Esophagus mucosa (tissue), 1 donor: ENCODE measurements around the gene NPAS2. TPM values are rescaled to one million over a fixed set of nuclear protein-coding genes. Genes with fewer than 3 reads are reported as not detected.

Source experiments
- ATAC-seq: fragments of 200-7000 bp; cut with Tn5 transposase; one replicate; pipeline ENCODE4 v1.9.1; 2020
- total RNA-seq: library from RNA; stranded (reverse); gene quantifications from one replicate; pipeline ENCODE4 v1.2.4, GENCODE V29; 2023
- donor health status: DM: yes; HTN: yes; CAD: no.

NPAS2 gene
- total RNA-seq, 1 donor from 2014 or later, result 63.6 TPM

DNA sequence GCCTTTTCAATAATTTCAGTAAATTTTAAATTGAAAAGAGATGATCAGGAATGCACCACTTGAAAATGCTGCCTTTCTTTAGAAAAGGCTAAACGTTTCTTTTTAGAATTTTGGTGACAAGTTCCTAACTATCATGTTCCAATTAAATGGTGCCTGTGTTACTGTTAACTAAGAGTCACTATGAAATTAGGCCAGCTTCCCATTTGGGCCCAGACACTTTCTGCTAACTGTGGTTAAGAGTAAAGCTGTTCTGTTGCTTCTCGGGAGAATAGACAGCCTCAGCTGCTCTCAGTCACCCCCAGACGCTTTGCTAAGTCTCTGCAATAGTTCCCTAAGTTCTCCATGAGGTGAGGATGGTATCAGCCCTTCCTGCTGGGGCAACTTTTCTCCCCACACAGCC is 90.2 kb downstream of the NPAS2 start:
- no peak for ATAC-seq

DNA sequence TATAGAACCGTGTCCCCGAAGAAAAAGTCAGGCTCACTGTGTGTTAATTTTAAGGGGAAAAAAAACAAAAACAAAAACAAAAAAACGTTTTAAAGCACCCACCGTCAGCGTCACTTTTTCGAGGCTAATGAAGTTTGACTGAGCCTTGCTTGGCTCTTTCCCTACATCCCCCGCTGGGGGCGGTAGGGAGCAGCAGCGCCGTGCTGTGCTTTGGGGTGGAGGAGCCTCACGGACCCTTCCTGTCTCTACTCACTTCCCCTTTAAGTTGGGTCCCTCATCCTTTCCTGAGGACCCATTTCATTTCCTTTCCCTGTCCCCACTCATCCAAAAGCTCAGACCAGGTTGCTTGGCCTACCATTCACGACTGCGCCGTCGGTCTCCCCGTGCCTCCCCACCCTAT is 99.4 kb downstream of the NPAS2 start:
- ATAC-seq, result no peak

DNA sequence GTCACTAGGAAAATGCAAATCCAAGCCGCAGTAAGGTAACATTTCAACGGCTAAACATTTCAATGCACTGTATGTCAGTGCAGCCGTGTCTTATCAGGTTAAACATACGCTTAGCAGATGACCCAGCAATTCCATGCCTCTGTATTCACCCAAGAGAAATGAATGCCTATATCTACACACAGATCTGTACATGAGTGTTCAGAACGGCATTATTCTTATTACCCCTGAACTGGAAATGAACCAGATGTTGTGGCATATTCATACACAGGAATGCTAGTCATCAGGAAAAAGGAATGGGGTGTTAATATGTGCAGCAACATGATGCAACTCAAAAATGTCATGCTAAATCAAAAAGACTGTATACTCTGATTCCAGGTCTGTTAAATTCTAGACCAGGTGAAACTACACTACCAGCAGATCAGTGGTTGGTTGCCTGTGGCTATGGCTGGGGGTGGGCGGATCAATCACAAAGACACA is 101.8 kb downstream of the NPAS2 start:
- no peak for ATAC-seq

DNA sequence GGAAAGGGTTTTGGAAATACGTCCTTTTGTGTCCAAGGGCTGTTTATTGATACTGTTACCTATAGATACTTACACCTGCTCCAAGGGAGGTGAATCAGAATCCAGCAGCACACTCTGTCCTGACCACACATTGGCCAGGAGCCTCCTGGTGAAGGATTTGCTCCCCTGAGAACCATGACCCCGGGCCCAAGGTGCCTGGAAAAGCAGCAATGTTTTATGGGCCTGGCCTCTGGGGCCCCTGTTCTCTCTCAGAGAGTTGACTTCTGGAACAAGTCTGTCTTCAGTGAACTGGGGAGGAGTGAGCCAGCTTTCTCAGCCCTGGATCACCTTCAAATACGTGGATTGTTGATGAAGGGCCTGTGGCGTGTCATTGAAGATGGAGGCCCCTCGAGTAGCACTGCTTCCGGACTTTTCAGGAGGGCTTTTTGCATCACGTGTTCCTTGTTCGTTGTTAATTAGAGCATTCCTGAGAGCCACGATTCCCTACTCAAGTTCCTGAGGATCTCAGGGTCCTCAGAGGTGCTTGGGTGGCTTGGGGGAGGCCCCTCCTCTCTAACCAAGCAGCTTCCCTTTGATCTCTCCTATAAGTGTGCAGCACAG is 103.6 kb downstream of the NPAS2 start:
- ATAC-seq, result no peak

DNA sequence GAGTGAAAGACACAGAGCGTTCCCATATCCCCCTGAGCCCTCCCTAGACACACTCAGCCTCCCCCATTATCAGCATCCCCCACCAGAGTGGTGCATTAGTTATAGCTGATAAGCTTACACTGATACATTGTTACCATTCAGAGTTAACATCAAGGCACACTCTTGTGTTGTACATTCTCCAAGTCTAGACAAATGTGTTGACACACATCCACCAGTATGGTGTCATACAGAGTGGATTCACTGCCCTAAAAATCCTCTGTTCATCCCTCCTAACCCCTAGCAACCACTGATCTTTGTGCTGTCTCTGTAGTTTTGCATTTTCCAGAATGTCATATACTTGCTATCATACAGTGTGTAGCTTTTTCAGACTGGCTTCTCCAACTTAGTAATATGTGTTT is 104.2 kb downstream of the NPAS2 start:
- no peak for ATAC-seq

DNA sequence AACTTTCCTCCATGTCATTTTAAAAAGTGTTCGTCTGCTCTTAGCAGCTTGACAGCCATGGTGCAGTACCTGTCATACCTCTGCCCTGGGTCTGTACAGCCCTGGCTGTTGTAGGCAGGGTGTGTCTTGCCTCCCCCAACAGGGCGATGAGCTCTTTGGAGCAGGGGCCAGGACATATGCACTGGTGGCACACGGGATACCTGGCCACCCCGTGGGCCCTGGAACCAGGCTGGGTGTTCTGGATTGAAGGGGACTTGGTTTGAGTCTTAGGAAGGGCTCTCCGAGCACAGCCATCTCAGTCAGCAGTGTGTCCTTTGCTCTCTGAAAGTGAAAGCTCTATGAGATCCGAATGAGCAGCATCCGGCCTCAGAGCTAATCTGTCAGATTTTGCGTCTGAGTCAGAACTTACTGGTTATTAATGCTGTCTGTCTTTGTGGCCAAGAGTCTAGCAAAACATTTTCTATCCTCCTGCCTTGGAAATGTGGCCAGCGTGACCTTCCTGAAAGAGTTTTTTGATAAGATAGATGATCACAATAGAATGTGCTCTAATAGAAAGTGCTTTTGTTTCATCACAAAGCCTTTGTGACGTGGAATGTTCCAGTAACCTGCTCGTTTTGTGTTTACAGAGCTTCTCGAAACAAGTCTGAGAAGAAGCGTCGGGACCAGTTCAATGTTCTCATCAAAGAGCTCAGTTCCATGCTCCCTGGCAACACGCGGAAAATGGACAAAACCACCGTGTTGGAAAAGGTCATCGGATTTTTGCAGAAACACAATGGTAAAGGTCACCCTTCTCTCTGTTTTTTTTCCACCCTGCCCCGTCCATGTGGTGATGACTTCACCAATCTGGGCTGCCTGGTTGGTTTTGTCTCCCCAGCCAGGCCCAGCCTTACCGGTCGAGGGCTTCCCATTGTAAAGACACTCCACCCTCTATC is 104.8 kb downstream of the NPAS2 start:
- peak; percentile 48 for ATAC-seq

DNA sequence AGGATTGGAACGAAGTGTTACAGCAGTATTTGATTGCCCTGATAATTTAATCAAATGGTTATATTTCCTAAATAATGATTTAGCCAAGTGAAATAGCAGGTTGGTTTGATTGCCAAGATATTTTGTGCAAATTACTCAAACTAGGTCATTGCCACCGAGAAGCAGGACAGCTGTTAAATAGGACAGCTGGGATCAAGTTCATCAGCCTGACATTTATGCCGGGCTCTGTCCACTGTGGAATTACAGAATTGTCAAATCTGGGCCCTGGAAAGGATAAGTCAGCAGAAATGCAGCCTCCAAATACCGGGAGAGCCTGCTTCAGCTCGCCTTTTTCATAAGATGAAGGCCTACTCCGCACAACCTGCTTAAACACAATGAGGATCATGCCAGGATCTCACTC is 108.3 kb downstream of the NPAS2 start:
- no peak for ATAC-seq

DNA sequence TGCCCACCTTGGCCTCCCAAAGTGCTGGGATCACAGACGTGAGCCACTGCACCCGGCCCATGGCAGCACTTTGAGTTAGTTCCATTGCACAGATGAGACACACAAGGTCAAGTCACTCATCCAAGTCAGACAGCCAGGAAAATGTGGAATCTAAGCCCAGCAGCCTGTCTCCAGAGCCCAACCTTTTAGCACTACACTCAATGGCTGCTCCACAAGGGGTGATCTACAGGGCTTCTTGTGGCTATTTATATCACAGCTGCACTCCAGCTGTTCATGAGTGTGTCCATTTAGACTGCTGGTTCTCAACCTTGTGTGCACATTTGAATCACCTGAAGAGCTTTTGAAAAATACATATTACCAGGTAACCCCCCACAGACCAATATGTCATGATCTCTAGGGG is 109.2 kb downstream of the NPAS2 start:
- ATAC-seq, result no peak

DNA sequence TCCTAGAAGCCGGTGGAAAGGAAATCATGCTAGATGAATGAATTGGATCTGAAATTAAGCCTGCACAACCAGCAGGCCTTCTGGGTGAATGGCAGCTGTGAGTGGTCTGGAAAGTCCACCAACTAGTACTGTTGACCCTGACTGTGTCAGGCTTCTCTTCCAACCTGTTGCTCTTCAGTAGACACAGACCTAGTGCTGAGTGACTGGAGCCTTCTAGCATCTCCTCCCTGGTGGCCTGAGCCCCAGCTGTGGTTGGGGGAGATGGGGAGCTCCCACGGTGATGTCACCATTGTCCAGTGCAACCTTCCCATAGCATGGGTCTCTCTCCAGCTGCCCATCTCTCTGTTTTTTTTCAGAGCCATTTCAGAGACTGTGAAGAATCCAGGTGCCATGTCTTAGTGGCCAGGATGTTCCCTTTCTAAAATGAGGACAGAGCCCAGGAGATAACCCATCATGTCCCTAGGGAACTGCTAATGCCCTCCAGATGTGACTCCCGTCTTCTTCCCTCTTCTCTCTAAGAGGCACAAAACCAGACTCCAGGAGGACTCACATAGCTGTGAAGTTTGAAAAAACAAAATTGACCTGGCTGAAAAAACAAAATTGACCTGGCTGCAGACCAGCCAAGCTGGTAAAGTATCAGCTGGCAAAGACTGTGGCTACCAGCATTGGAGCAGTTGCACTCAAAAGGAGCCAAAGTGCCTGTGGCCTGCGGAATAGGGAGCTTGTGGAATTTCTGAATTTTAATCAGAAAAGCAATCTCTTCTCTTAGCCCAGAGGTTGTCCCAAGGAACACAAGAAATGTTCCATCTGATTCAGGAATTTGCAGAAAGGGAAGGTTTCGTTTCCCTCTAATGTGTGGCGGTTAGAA is 114.8 kb downstream of the NPAS2 start:
- no peak for ATAC-seq

DNA sequence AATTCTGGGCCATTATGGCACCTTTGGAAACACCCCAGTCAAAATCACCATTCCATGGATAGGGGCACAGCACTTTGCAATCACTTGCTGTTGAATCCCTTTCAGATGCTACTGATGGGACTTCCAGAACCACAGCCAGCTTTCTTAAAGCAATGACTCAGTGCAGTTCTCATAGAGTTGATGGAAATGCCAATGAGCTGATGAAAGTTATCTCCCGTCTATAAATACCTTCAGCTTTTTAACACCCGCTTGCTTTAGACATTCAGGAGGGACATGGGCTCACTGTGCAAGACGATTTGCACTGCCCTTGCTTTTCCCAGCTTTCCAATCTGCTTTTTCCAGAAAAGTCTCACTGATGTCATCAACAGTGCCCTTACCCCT is 115.4 kb downstream of the NPAS2 start:
- no peak for ATAC-seq

DNA sequence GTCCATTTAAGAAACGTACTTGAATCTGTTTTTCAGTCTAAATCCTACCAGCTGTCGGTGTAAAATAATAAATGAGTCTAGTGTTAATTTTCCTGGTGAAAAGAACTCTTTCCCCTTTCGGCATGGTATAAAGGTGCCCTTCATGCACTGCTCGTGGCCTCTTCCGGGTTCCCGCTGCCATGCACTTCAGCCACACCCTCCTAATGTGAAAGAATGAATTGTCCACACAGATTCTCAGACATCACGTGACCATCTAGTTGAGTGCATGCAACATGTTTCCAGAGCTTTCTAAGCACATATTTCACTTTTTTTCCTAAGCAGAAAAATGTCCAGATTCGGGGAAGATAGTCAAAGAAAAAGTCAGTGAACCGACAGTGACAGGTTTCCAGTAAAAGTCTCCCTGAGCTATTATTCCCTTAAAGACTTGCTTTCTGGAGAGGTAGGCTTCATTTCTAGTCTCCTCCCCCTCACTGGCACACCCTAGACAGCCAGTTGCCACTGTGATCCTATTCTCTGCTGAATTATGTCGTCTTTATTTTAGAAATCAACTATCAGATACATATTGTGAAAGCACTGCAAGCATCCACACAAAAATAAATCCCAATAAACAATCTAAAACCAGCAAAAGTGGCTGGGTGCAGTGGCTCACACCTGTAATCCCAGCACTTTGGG is 116.3 kb downstream of the NPAS2 start:
- ATAC-seq, result no peak

DNA sequence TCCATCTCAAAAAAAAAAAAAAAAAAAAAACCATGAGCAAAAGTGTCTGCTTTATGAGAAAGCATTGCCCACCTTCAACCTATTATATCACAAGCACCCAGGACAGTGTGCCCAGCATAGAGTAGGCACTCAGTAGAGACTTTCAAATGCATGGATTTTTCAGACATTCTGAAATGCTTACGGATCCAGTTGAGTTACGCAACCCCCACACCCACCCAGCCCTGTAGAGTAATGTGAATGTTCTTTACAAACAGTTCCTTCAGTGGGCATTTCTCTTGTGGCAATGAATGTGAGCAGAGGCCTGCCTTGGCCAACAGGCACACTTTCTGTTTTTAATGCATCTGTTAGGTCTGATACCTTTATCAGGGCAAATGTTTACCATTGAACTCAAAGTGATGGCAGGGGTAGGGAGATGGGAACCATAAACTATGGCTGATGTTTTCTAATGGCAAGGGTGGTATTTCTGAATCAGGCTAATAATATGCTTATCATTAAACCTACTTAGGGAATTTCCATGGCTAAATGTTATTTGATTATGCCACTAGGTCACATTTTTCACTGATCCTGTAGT is 117.1 kb downstream of the NPAS2 start:
- no peak for ATAC-seq

DNA sequence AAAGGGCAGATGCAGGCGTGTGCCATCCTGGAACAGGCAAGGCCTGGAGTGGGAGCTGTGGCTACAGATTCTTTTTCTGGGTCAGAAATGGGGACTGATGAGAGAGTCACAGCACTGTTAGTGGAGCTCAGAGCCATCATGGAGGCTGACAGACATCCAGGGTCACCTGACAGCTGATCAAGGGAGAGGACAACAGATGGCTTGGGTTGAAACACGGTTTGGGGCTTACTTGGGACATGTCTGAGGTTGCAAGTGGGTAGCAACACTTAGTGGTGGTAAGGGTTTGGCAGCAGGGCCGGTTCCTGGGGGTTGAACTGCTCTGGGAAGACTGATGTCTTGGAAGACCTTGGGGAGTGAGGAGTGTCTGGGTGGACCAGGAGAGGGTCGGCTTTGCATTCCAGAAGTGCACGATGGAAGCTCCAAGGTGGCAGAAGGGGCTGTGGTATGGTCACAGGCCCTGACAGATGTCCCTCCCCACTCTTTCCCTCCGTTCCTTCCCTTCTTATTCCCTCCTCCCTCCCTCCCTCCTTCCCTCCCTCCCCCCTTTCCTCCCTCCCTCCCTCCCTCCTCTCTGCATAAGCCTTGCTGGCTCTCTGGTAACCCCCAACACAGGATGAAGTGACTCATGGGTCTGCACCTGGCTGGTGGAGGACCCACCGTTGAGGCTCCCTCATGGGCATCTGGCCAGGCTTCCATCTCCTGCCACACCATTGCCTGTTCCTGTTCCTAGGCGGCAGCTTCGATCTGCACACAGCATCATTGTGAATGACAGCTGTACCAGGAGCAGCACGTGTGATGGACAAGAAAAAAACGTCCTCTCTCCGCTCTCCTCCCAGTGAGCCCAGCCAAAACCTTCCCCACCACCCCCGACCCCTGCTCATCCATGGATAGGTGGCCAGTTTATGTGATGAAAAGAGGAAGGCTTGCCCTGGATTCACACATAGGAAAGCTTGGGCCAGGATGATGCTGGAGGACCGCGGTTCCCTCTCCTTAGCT is 118.4 kb downstream of the NPAS2 start:
- ATAC-seq, result no peak

DNA sequence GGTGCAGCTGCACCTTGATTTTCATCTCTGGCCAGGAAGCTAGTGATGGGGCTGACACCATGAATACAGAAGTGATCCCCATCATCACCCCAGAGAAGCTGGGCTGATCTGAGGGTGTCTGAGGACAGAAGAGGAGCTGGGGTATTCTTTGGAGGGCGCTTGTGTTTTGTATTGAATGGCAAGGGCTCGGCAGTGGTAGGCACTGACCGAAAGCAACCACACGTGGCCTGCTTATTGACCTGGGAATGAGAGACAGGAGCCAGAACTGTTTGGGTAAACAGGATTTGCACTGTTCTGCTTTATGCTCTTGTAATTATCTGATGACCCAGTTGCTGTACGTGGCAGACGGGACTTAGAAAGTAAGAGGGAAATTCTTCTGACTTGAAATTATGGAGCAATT is 119.5 kb downstream of the NPAS2 start:
- ATAC-seq, result no peak

DNA sequence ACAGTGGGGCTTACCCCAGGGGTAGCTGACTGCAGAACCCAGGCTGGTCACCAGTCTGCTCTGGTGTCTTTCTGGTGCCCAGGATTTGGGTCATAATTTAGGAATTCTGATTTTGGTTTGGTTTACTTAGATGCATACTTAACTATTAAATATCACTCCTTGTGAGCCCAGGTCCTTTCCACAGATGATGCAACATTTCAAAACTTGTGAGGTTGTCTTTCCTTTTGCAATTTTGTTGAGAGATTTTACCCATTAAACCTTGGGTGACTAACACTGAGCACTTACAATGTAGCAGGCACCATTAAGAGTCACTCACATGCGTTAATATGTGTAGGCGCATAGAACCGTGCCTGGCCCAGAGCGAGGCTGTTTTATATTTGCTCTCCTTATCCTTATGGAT is 120.3 kb downstream of the NPAS2 start:
- ATAC-seq, result no peak

DNA sequence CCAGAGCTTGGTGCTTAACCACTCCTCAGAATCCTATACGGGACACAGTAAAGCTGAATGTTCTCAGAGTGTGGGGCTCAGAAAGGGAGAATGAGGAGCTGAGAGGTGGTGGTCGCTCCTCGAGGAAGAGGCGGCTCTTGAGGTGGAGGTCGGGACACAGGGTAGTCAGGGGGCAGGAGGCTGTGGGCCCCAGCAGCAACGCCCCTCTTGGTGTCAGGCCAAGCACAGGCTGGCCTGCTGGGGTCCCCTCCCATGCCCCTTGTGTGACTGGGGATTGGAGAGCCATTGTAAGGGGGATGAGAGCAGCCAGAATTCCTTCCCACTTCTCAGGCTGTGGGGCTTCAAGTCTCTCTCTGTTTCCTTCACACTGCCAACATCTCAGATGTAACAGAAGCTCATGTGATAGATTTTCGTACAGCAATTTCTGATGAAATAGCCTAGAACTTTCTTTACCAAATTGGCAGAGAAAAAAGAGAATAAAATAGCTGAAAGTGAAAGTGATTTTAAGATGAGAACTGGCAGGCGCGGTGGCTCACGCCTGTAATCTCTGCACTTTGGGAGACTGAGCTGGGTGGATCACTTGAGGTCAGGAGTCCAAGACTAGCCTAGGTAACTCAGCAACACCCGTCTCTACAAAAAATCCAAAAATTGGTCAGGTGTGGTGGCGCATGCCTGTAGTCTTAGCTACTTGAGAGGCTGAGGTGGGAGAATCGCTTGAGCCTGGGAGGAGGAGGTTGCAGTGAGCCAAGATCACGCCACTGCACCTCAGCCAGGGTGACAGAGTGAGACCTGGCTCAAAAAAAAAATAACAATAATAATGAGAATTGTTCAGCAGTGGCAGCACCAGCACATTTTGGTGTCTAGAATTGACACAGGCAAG is 121.1 kb downstream of the NPAS2 start:
- no peak for ATAC-seq

DNA sequence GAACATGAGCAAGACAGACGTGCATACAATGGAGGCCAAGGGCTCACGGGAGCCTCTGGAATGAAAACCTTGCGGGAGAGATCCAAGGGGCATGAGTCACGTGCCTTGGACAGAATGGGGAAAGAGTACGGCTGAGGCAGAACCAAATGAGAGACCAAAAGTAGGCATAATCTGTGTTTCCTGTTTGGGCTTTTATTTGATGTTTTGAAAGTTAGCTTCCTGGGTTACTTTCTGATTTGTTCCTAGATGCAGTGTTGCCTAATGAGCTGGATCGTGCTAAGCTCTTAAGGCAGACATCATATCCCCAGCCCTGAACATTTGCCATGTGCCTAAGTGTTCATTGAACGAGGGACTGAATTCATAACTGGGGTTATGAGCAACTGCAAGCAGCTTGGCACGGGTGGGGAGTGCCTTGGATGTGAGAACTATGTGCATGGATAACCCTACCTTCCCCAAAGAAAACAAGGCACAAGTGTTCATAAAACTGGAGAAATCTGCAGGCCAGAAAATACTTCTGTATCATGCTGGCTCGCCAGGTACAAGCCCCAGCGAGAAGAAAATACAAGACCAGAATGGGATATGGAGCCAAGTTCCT is 121.8 kb downstream of the NPAS2 start:
- no peak for ATAC-seq

DNA sequence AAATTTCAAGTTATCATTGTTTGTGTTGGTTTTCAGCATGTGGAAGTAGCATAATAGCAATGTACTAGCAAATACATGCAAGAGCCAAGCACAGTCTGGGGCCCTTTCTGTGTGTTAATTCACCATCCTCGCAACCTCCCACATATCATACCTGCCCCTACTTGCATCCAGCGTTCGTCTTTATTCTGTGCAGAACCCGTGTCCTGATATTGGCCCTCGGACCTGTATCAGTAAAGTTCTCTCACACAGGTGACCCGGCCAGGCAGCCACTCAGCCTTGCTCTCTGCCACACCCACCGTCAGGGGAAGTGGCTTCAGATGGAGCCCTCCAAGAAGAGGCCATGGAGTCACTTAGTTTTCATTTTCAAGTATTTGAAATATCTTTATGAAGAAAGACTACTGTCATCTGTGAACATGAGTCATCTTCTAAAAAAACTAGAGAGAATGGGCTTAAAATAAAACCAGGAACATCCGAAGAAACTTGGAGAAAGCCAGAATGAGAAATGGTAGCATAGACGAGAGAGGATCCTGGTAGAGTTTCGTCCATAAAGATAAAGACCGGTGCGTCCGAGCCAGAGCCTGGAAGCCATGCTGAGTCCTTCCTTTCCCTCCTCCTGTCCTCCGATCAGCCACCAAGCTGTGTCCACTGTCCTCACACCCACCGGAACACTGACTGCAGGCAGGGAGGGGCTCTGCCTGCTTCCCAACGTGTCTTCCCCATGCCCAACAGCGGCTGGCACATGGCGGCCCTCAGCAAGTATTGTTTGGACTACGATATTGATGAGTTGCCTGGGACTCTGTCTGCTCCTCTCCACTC is 124.9 kb downstream of the NPAS2 start:
- ATAC-seq, result no peak

DNA sequence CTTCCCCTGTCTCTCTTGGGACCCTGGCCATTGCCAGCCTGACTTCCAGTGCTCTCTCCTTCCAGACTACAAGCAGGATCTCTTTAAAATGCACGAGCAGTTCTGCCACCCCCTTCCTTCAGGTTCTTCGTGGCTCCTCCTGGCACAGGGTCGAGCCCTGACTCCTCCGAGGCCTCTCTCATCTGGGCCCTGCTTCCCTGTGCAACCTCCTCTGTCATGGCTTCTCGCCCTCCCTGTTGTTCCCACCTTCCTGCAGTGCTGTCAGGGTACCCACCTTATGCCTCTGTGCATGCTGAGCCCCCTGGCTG is 125.4 kb downstream of the NPAS2 start:
- no peak for ATAC-seq
